Measurements from ENCODE around the gene SLC2A4.
"Not testable (repeated sequence)": the region's sequence is repeated elsewhere in the genome, so short reads cannot be mapped to it uniquely, and the experiment has no call there.

The SLC2A4 gene

DNA sequence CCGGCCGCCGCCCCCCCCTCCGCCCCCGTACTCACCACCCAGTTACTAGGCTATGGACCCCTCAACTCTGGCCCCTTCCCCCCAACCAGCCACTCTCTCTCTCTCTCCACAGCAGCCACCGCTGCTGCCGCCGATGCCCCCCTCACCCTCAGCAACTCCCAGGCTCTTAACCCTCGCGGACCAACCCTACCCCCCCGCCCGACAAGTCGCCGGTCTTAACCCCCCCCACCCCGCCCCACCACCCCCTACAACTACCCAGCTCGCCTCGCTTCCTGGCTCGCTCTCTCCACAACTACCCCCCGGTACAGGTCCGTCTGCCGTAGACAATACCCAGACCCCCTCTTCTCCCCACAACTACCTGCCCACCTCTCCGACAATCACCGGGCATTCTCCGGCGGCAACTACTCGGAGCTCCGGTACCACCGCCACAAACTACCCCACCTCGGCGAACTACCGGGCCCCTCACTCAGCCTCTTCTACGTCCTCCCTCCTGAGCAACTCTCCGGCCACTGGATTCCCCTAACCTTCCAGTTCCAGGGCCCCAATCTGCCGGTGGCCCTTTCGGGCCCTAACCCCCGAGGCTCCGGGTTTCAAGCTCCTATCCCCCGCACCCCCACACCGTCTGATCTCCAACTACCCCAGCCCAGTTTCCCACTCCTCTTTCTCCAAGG, 43.0 kb upstream of the SLC2A4 start:
- peak overlapping the region; percentile 90 to 94 for H3K4me3 ChIP-seq (ENCODE audit: low read depth in 1 of 2, low read length in 2 of 2)
- peaks cover 51 to 52% of the 10 kb centered on the region in 2 donors for H3K4me1 ChIP-seq (ENCODE audit: control insufficient read depth in 1 of 2, insufficient read depth in 2 of 2, low read length in 2 of 2)
- H3K27me3 ChIP-seq (ENCODE audit: control insufficient read depth in 1 of 2, insufficient read depth in 2 of 2, low read length in 2 of 2): no peaks in the 10 kb centered on the region
- H3K36me3 ChIP-seq (ENCODE audit: control insufficient read depth in 1 of 2, insufficient read depth in 2 of 2, low read length in 2 of 2): peaks cover 16 to 30% of the 10 kb centered on the region in 2 donors
- peak overlapping the region; percentile 79 for H3K27ac ChIP-seq (ENCODE audit: low read depth, low read length)
- H3K9me3 ChIP-seq (ENCODE audit: control insufficient read depth in 1 of 2, low read length in 2 of 2): no peaks in the 10 kb centered on the region
- peak overlapping the region; percentile 78 to 92 for H3K9ac ChIP-seq (ENCODE audit: low read depth in 1 of 2, low read length in 2 of 2)

DNA sequence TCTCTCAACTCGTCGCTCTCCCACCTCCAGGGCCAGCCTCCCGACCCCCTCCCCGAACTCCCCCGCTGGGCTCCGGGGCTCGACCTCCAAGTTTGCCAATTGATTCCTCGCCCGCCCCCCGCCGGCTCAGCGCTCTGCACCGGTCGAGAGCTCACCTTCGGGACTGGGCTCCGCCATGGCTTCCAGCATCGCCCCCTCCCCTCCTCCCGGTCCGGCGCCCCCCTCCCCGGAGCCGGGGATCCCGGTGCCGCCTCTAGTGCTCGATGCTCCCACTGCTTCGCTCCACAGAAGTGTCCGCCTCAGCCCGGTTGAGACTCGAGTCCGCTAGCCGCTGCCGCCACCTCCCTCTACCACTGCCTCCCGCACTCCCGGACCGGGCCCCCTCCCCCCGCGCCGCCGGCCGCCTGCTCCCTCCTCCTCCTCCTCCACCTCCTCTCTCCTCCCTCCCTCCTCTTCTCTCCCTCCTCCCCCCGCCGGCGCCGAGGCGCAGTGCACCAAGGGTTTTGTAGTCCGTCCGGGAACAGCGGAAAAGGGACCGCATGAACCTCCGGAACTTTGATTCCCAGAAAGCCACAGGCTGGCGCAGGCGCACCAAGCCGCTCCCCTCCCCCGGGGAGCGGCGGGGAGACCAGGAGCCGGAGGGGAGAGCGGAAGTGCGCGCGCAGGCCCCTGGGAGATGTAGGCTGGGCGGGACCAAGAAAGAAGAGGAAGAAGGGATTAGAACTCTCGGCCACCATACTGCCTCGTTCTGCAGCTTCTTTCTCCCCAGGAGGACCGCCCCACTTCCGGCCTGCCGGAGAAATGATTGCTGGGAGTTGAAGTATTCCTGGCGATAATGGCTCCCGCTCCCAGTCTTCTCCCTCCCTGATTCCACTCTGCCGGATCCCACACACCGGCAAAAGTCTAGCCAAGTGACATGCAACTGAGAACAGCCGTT, 42.2 kb upstream of the SLC2A4 start, which contains the start of gene PHF23:
Gene PHF23 (minus strand): TSS at position 367 of the 937 bp plus-strand sequence. CDS start 178 bp downstream, at position 189.
- H3K9me3 ChIP-seq (ENCODE audit: control insufficient read depth in 1 of 2, low read length in 2 of 2): no peaks in the 10 kb centered on the region
- H3K9ac ChIP-seq (ENCODE audit: low read depth in 1 of 2, low read length in 2 of 2): peak within 1 kb of the TSS; percentile 78 to 92
- no peaks in the 10 kb centered on the region for H3K27me3 ChIP-seq (ENCODE audit: control insufficient read depth in 1 of 2, insufficient read depth in 2 of 2, low read length in 2 of 2)
- H3K4me1 ChIP-seq (ENCODE audit: control insufficient read depth in 1 of 2, insufficient read depth in 2 of 2, low read length in 2 of 2): peaks cover 48 to 54% of the 10 kb centered on the region in 2 donors
- peak within 1 kb of the TSS; percentile 79 for H3K27ac ChIP-seq (ENCODE audit: low read depth, low read length)
- H3K4me3 ChIP-seq (ENCODE audit: low read depth in 1 of 2, low read length in 2 of 2): peak within 1 kb of the TSS; percentile 94
- peaks cover 20 to 38% of the 10 kb centered on the region in 2 donors for H3K36me3 ChIP-seq (ENCODE audit: control insufficient read depth in 1 of 2, insufficient read depth in 2 of 2, low read length in 2 of 2)

DNA sequence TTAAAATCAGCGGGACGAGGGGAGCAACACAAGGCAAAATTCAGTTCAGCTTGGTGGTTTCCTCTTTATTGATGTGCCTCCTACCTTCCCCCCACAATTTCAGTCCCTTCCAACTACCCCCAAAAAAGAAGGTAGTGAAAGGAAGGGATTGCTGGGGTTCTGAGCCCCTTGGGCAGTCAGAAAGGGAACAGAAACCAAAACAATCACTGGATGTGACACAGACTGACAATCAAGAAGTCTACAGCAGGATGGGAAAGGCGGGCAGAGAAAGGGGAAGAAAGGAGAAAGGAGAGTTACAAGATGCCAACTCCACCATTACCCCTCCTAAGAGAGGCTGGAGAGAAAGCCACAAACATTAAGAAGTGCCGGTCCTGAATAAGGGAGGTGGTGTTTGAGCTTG, 41.1 kb upstream of the SLC2A4 start:
- H3K9ac ChIP-seq (ENCODE audit: low read depth in 1 of 2, low read length in 2 of 2): peak overlapping the region; percentile 12 to 99
- H3K36me3 ChIP-seq (ENCODE audit: control insufficient read depth in 1 of 2, insufficient read depth in 2 of 2, low read length in 2 of 2): peaks cover 22 to 39% of the 10 kb centered on the region in 2 donors
- no peak overlapping the region for H3K27ac ChIP-seq (ENCODE audit: low read depth, low read length)
- H3K4me3 ChIP-seq (ENCODE audit: low read depth in 1 of 2, low read length in 2 of 2): peak overlapping the region; percentile 64 to 94
- no peaks in the 10 kb centered on the region for H3K27me3 ChIP-seq (ENCODE audit: control insufficient read depth in 1 of 2, insufficient read depth in 2 of 2, low read length in 2 of 2)
- no peaks in the 10 kb centered on the region for H3K9me3 ChIP-seq (ENCODE audit: control insufficient read depth in 1 of 2, low read length in 2 of 2)
- peaks cover 39 to 45% of the 10 kb centered on the region in 2 donors for H3K4me1 ChIP-seq (ENCODE audit: control insufficient read depth in 1 of 2, insufficient read depth in 2 of 2, low read length in 2 of 2)

DNA sequence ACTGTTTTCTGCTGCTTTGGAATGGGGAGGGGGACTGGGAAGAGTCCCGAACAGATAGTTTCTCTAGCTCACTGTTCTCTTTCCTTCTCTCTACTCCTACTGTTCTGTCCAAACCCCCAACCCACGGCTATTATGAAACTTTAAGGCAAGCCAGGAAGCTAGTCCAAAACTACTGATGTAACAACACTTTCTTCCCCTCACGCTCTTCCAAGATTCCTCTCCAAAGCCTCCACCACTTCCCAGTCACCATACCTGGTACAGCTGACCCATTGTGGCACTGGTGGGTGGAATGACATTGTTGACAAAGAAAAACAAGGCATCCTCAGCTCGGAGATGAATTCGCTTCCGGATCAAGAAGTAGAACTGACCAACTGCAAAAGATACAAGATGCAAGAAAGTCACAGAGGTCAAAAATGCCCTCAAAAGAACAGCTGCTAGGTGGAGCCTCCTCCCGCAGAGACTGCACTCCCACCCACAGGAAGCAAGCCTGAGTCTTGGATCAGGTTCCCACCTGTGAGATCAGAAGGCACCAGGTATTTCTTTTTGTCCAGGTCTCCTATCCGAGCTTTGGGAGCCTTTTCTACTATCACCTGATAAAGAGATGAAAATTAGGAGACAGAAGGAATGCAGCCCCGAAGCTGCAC, 40.3 kb upstream of the SLC2A4 start:
- Histone ChIP-seq H3K9ac (ENCODE audit: low read depth in 1 of 2, low read length in 2 of 2) (peak overlapping the region; percentile 98 to 99), H3K36me3 (ENCODE audit: control insufficient read depth in 1 of 2, insufficient read depth in 2 of 2, low read length in 2 of 2) (peaks cover 27 to 37% of the 10 kb centered on the region in 2 donors)

DNA sequence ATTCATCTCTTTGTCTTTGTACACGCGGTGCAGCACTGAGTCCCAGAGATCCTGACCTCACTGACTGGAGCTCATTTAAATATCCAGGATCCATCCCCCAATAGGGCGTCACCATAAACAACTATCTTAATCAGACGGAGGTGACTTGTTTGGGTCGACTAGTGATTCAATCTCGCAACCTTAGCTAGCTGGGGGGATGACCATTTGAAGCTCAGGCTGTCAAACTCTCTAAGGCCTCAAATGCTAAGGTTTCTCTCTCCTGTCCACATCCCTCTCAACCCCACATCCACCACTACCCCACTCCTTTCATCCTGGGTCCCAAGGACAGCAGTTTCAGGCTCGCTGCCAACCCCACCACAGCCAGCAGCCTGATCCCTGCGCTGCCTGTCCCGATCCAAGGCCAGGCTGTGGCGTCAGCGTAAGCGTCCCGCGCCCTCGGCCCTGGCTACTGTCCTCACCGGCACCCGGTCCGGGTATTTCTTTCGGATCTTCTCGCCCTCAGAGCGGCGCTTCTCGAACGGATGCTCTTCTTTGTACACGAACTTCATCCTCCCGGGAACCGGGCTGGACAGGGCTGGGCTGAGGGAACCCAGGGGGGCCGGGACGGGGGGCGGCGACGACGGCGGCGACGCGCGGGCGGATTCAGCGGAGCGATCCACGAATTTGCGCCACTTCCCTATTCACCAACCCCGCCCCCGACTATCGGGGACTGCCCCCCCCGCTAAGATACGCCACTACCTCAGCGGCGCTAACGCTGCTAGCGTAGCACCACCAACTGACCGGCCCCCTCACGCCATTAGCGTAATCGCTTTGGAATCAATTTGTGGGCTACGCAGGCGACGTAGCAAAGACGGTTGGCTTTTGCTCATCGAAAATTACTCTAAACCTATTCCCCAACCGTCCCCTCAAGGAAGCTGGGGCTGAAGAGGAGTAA, 39.5 kb upstream of the SLC2A4 start, which contains the start of gene GABARAP:
Gene GABARAP (minus strand): TSS at position 667 of the 934 bp plus-strand sequence. CDS start 119 bp downstream, at position 548.
- Histone ChIP-seq H3K9me3 (ENCODE audit: control insufficient read depth in 1 of 2, low read length in 2 of 2) (no peaks in the 10 kb centered on the region), H3K27ac (ENCODE audit: low read depth, low read length) (peak within 1 kb of the TSS; percentile 99), H3K36me3 (ENCODE audit: control insufficient read depth in 1 of 2, insufficient read depth in 2 of 2, low read length in 2 of 2) (peaks cover 26 to 39% of the 10 kb centered on the region in 2 donors), H3K27me3 (ENCODE audit: control insufficient read depth in 1 of 2, insufficient read depth in 2 of 2, low read length in 2 of 2) (no peaks in the 10 kb centered on the region), H3K4me1 (ENCODE audit: control insufficient read depth in 1 of 2, insufficient read depth in 2 of 2, low read length in 2 of 2) (peaks cover 30 to 31% of the 10 kb centered on the region in 2 donors), H3K4me3 (ENCODE audit: low read depth in 1 of 2, low read length in 2 of 2) (peak within 1 kb of the TSS; percentile 94 to 97), H3K9ac (ENCODE audit: low read depth in 1 of 2, low read length in 2 of 2) (peak within 1 kb of the TSS; percentile 98 to 99)

More for the DNA sequence above, 40.3 kb upstream of the SLC2A4 start:
- Histone ChIP-seq H3K9me3 (ENCODE audit: control insufficient read depth in 1 of 2, low read length in 2 of 2) (no peaks in the 10 kb centered on the region), H3K27ac (ENCODE audit: low read depth, low read length) (peak overlapping the region; percentile 99), H3K4me3 (ENCODE audit: low read depth in 1 of 2, low read length in 2 of 2) (peak overlapping the region; percentile 94 to 97), H3K27me3 (ENCODE audit: control insufficient read depth in 1 of 2, insufficient read depth in 2 of 2, low read length in 2 of 2) (no peaks in the 10 kb centered on the region), H3K4me1 (ENCODE audit: control insufficient read depth in 1 of 2, insufficient read depth in 2 of 2, low read length in 2 of 2) (peaks cover 33 to 36% of the 10 kb centered on the region in 2 donors)

DNA sequence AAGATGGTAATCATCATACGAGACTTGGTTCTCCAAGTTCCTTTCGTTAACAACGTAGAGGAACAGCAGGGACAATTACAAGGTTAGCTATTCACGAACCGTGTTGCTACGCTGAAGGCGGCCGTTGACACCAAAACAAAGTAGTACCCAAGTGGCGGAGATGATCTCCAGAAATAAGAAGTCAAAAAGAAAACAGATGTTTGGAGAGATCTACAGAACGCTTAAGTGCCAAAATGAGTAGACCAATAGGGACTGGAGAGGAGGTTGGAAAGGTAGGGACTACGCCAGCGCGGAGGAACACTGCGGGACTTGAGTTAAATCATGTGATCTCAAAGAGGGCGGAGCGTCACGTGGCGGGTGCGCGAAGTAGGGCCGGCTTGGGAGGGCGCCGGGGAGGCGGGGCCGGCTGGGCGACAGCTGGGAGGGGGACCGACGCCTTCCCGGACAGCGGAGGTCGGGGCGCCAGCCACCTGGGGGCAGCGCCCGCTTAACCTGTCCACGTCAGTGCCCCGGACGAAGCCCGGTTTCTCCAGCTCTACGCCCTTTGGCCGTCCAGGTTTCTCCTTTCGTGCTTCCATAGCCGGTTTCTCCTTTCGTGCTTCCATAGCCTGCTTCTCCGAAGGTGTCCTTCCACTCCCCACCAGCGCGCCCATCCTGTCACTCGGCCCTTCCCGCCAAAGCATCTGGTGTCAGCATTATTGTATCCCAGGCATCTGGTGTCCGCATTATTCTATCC, 38.6 kb upstream of the SLC2A4 start:
- Histone ChIP-seq H3K9me3 (ENCODE audit: control insufficient read depth in 1 of 2, low read length in 2 of 2) (no peaks in the 10 kb centered on the region), H3K27ac (ENCODE audit: low read depth, low read length) (peak overlapping the region; percentile 99), H3K27me3 (ENCODE audit: control insufficient read depth in 1 of 2, insufficient read depth in 2 of 2, low read length in 2 of 2) (no peaks in the 10 kb centered on the region), H3K36me3 (ENCODE audit: control insufficient read depth in 1 of 2, insufficient read depth in 2 of 2, low read length in 2 of 2) (peaks cover 24 to 42% of the 10 kb centered on the region in 2 donors), H3K4me1 (ENCODE audit: control insufficient read depth in 1 of 2, insufficient read depth in 2 of 2, low read length in 2 of 2) (peaks cover 24 to 26% of the 10 kb centered on the region in 2 donors), H3K9ac (ENCODE audit: low read depth in 1 of 2, low read length in 2 of 2) (peak overlapping the region; percentile 76 to 99), H3K4me3 (ENCODE audit: low read depth in 1 of 2, low read length in 2 of 2) (peak overlapping the region; percentile 94 to 97)

DNA sequence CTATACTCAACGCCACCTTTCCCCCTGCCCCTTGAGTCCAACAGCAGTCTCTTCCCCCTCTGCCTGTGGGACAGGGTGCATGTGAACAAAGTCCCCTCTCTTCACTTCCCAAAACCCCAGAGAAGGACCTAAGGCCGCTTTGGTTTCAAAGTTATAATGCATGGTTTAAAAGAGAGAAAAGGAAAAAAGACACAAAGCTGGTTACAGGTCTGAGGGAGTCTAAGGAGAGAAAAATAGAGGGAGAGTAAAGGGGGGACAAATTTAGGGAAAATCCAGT, 38.1 kb upstream of the SLC2A4 start:
- Histone ChIP-seq H3K9ac (ENCODE audit: low read depth in 1 of 2, low read length in 2 of 2) (peak overlapping the region; percentile 76 to 99), H3K9me3 (ENCODE audit: control insufficient read depth in 1 of 2, low read length in 2 of 2) (no peaks in the 10 kb centered on the region), H3K4me1 (ENCODE audit: control insufficient read depth in 1 of 2, insufficient read depth in 2 of 2, low read length in 2 of 2) (peaks cover 24 to 26% of the 10 kb centered on the region in 2 donors), H3K4me3 (ENCODE audit: low read depth in 1 of 2, low read length in 2 of 2) (peak overlapping the region; percentile 94 to 97), H3K36me3 (ENCODE audit: control insufficient read depth in 1 of 2, insufficient read depth in 2 of 2, low read length in 2 of 2) (peaks cover 24 to 42% of the 10 kb centered on the region in 2 donors), H3K27ac (ENCODE audit: low read depth, low read length) (peak overlapping the region; percentile 99), H3K27me3 (ENCODE audit: control insufficient read depth in 1 of 2, insufficient read depth in 2 of 2, low read length in 2 of 2) (no peaks in the 10 kb centered on the region)

DNA sequence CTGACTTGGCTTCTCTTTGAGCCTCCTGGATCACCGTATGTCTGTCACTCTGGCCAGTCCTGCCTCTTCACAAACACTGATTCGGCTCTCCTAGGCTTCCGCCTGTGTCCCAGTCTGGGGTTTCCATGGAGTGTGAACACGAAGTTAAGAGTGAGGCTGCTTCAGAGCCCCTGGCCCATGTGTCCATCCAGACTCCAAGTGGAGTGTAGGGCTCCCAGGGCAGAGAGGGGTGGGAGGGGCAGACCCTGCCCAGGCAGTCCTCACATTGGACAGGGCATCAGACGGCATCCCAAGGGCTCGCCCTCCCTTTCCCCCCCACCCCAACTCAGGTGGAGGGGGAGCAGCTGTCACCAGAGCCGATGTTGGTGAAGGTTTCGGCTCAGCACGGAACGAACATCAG, 37.7 kb upstream of the SLC2A4 start:
- H3K27ac ChIP-seq (ENCODE audit: low read depth, low read length); H3K9me3 ChIP-seq (ENCODE audit: control insufficient read depth in 1 of 2, low read length in 2 of 2); H3K4me3 ChIP-seq (ENCODE audit: low read depth in 1 of 2, low read length in 2 of 2); H3K27me3 ChIP-seq (ENCODE audit: control insufficient read depth in 1 of 2, insufficient read depth in 2 of 2, low read length in 2 of 2): not testable (repeated sequence)
- Histone ChIP-seq H3K4me1 (ENCODE audit: control insufficient read depth in 1 of 2, insufficient read depth in 2 of 2, low read length in 2 of 2) (peaks cover 26 to 30% of the 10 kb centered on the region in 2 donors), H3K36me3 (ENCODE audit: control insufficient read depth in 1 of 2, insufficient read depth in 2 of 2, low read length in 2 of 2) (peaks cover 24 to 42% of the 10 kb centered on the region in 2 donors), H3K9ac (ENCODE audit: low read depth in 1 of 2, low read length in 2 of 2) (peak overlapping the region in 1 of 2 donors; percentile 99)

Measured in duodenal mucosa (tissue), 2 donors.